ENCODE measurements around the gene SMAD4. TPM values are rescaled to one million over a fixed set of nuclear protein-coding genes. Genes with fewer than 3 reads are reported as not detected.
"Not testable (repeated sequence)": the region's sequence is repeated elsewhere in the genome, so short reads cannot be mapped to it uniquely, and the experiment has no call there.

Gene SMAD4
- total RNA-seq, 1 donor from 2014 or later = 90.8 TPM

GRCh38 chr18:51092967-51093366, 63.0 kb downstream of the SMAD4 start:
- H3K36me3 Mint-ChIP-seq (ENCODE audit: low read depth); H3K4me1 Mint-ChIP-seq; H3K9me3 Mint-ChIP-seq; H3K4me3 Mint-ChIP-seq; H3K27me3 Mint-ChIP-seq; intact Hi-C loops (cut with micrococcal nuclease); H3K27ac Mint-ChIP-seq; DNase-seq: not testable (repeated sequence)

GRCh38 chr18:51097021-51097822, 67.2 kb downstream of the SMAD4 start:
- H3K27ac Mint-ChIP-seq = no peak overlapping the region
- H3K9me3 Mint-ChIP-seq = no peaks in the 10 kb centered on the region
- no peak overlapping the region for H3K4me3 Mint-ChIP-seq
- H3K36me3 Mint-ChIP-seq (ENCODE audit: low read depth) = no peaks in the 10 kb centered on the region
- intact Hi-C loops (cut with micrococcal nuclease) = no loop called here
- no peak for DNase-seq
- peaks cover 2% of the 10 kb centered on the region for H3K27me3 Mint-ChIP-seq
- H3K4me1 Mint-ChIP-seq = no peaks in the 10 kb centered on the region

GRCh38 chr18:51098082-51098481, 68.1 kb downstream of the SMAD4 start:
- Mint-ChIP-seq H3K9me3 (no peaks in the 10 kb centered on the region), H3K36me3 (ENCODE audit: low read depth) (peaks cover 2% of the 10 kb centered on the region), H3K27me3 (peaks cover 2% of the 10 kb centered on the region), H3K4me1 (no peaks in the 10 kb centered on the region), H3K27ac (no peak overlapping the region), H3K4me3 (no peak overlapping the region)
- DNase-seq = no peak
- intact Hi-C loops (cut with micrococcal nuclease) = no loop called here

DNA sequence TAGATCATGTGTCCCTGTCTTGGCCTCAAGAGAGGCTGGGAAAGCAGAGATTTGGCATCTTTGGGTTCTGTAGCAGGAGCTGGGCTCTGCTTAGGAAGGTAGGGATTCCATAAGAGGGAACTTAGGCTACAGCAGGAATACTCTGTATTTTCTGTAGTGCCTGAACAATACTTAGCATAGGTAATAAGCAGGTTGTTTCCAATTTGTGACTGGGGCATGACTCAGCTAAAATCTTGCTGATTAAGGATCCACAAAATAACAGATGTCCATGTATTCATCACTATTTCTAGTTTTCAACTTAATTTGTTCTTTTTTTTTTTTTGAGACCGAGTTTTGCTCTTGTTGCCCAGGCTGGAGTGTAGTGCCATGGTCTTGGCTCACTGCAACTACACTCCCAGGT, 68.5 kb downstream of the SMAD4 start:
- Mint-ChIP-seq H3K27ac (no peak overlapping the region), H3K27me3 (peaks cover 2% of the 10 kb centered on the region)
- intact Hi-C loops (cut with micrococcal nuclease) = no loop called here

DNA sequence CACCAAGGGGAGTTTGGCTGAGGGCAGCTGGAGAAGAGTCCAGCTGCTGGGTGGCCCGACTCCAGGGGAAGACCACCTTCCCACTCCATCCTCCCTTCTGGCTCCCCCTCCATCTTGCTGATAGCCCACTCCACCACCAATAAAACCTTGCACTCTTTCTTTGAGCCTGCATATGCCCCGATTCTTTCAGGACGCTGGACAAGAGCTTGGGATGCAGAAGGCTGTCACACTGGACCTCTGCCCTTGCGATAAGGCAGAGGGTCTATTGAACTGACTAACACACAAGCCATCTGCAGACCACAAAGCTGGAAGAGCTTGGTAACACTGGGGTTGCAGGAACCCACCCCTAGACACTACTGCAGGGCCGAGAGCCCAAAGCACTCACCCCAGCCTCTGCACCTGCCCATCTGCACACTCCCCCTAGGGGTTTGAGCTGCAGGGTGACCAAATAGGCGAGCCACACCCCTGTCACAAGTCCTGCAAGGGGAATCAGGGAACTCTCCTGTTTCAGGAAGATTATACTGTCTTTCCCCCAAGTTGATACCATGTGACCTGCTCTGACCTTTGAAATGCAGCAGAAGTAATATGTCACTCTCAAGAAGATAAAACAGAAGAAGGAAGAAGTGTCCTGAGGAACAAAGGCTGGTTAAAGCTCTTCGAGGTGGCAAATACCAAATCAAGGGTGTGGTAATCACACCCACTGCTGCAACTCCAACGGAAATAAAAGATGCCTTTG, 70.5 kb downstream of the SMAD4 start:
- DNase-seq = no peak
- intact Hi-C loops (cut with micrococcal nuclease) = loop anchor here (10.0 kb wide), 1 partner anchor 434 kb away; no protein-coding TSS in a partner anchor
- Mint-ChIP-seq H3K9me3 (no peaks in the 10 kb centered on the region), H3K4me1 (no peaks in the 10 kb centered on the region), H3K27me3 (no peaks in the 10 kb centered on the region), H3K4me3 (no peak overlapping the region), H3K27ac (no peak overlapping the region), H3K36me3 (ENCODE audit: low read depth) (peaks cover 2% of the 10 kb centered on the region)

More for the DNA sequence above, 68.5 kb downstream of the SMAD4 start:
- Mint-ChIP-seq H3K4me3 (no peak overlapping the region), H3K36me3 (ENCODE audit: low read depth) (peaks cover 2% of the 10 kb centered on the region), H3K4me1 (no peaks in the 10 kb centered on the region), H3K9me3 (no peaks in the 10 kb centered on the region)
- no peak for DNase-seq

DNA sequence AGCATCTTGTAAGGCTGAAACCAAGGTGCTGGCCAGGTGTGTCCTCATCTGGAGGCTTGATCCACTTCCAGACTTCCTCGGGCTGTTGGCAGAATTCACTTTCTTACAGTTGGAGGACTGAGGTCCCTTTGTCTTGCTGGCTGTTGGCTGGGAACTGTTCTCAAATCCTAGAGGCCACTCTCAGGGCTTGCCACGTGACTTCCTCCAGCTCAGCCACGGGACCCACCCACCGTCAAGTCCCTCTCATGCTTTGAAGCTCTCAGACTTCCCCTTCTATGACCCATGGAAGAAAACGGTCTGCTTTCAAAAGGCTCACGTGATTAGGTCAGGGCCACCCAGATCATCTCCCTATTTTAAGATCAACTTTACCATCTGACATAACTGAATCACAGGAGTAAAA, 77.1 kb downstream of the SMAD4 start:
- H3K9me3 Mint-ChIP-seq = no peaks in the 10 kb centered on the region
- intact Hi-C loops (cut with micrococcal nuclease) = loop anchor here (5.0 to 10.0 kb wide), 3 partner anchors 275 to 428 kb away; partner anchors contain the start of gene MRO
- H3K4me1 Mint-ChIP-seq = peaks cover 15% of the 10 kb centered on the region
- DNase-seq = no peak
- H3K27ac Mint-ChIP-seq = peak overlapping the region; percentile 74
- H3K36me3 Mint-ChIP-seq (ENCODE audit: low read depth) = peaks cover 2% of the 10 kb centered on the region
- no peaks in the 10 kb centered on the region for H3K27me3 Mint-ChIP-seq
- no peak overlapping the region for H3K4me3 Mint-ChIP-seq

DNA sequence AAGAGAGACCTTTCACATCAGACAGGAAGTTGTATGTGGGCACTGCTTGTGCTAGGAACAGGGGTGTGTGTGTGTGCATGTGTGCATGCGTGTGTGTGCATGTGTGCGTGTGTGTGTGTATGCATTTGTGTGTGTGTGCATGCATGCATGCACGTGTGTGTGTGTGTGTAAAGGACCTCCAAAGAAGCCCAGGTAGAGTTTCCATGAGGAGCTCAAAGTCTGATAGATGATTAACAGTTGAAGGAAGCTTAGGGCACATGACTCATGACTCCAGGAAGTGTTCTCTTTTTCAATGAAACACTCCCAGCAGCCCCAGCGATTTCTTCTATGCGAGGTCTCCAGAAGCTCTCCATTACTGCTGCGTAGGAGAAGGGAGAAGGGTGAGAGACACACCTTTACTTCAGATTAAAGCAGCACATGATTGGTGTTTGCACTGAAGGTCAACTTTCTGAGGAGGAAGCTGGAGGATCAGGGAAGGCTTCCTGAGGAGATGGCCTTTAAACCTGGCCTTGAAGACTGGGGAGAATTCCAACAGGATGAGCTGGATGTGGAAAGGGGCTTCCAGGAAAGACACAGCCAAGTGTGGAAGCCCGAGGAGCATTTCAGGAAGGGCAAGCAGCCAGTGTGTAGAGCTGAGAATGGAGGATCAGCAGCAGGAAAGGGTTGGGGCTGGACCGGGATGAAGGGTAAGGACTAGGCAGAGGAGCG, 77.7 kb downstream of the SMAD4 start:
- Mint-ChIP-seq H3K27me3 (no peaks in the 10 kb centered on the region), H3K9me3 (no peaks in the 10 kb centered on the region), H3K27ac (peak overlapping the region; percentile 74), H3K4me1 (peaks cover 15% of the 10 kb centered on the region), H3K4me3 (peak overlapping the region; percentile 13), H3K36me3 (ENCODE audit: low read depth) (no peaks in the 10 kb centered on the region)
- no peak for DNase-seq
- intact Hi-C loops (cut with micrococcal nuclease) = loop anchor here (5.0 to 10.0 kb wide), 3 partner anchors 275 to 427 kb away; partner anchors contain the start of gene MRO

- peak overlapping the region; percentile 74 for H3K27ac Mint-ChIP-seq
- no peaks in the 10 kb centered on the region for H3K27me3 Mint-ChIP-seq
- H3K4me3 Mint-ChIP-seq = no peak overlapping the region
- peaks cover 17% of the 10 kb centered on the region for H3K4me1 Mint-ChIP-seq
- peaks cover 3% of the 10 kb centered on the region for H3K9me3 Mint-ChIP-seq
- H3K36me3 Mint-ChIP-seq (ENCODE audit: low read depth) = no peaks in the 10 kb centered on the region
- intact Hi-C loops (cut with micrococcal nuclease) = loop anchor here (5.0 to 10.0 kb wide), 3 partner anchors 274 to 426 kb away; partner anchors contain the start of gene MRO
- no peak for DNase-seq
Measured at GRCh38 chr18:51108330-51108729, 78.3 kb downstream of the SMAD4 start.

GRCh38 chr18:51110073-51110797, 80.2 kb downstream of the SMAD4 start:
- H3K4me3 Mint-ChIP-seq = no peak overlapping the region
- peaks cover 17% of the 10 kb centered on the region for H3K4me1 Mint-ChIP-seq
- peak overlapping the region; percentile 29 for H3K27ac Mint-ChIP-seq
- H3K36me3 Mint-ChIP-seq (ENCODE audit: low read depth) = no peaks in the 10 kb centered on the region
- intact Hi-C loops (cut with micrococcal nuclease) = no loop called here
- DNase-seq = peak; percentile 92
- H3K9me3 Mint-ChIP-seq = peaks cover 4% of the 10 kb centered on the region
- no peaks in the 10 kb centered on the region for H3K27me3 Mint-ChIP-seq

GRCh38 chr18:51111633-51112355, 81.8 kb downstream of the SMAD4 start:
- H3K27me3 Mint-ChIP-seq; H3K27ac Mint-ChIP-seq; H3K4me3 Mint-ChIP-seq; DNase-seq; H3K9me3 Mint-ChIP-seq; intact Hi-C loops (cut with micrococcal nuclease); H3K36me3 Mint-ChIP-seq (ENCODE audit: low read depth): not testable (repeated sequence)
- H3K4me1 Mint-ChIP-seq = peaks cover 17% of the 10 kb centered on the region

- H3K4me3 Mint-ChIP-seq; DNase-seq; H3K27me3 Mint-ChIP-seq; intact Hi-C loops (cut with micrococcal nuclease); H3K4me1 Mint-ChIP-seq; H3K36me3 Mint-ChIP-seq (ENCODE audit: low read depth); H3K27ac Mint-ChIP-seq: not testable (repeated sequence)
- H3K9me3 Mint-ChIP-seq = peaks cover 11% of the 10 kb centered on the region
Measured at GRCh38 chr18:51116996-51117395, 87.0 kb downstream of the SMAD4 start.

DNA sequence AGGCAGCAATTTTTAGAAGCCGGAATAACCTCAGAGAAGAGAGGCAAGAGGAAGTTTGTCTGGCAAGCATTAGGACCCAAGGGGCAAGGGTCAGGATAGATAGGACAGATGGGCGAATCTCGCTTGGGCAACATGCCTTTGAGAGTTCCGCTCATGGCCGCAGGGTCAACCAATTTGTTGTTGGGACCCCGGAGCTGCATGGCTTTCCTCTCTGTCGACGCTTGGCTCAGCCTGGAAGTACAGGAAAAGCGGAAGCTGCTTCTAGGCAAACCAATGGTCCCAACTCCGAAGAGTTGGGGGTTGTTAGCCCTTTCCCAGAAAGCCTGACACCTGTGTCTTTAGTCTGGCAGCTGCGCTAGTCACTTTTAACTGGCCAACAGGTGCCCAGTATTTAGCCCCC, 89.5 kb downstream of the SMAD4 start:
- DNase-seq; H3K4me3 Mint-ChIP-seq; H3K27me3 Mint-ChIP-seq; intact Hi-C loops (cut with micrococcal nuclease); H3K36me3 Mint-ChIP-seq (ENCODE audit: low read depth); H3K9me3 Mint-ChIP-seq; H3K27ac Mint-ChIP-seq; H3K4me1 Mint-ChIP-seq: not testable (repeated sequence)

DNA sequence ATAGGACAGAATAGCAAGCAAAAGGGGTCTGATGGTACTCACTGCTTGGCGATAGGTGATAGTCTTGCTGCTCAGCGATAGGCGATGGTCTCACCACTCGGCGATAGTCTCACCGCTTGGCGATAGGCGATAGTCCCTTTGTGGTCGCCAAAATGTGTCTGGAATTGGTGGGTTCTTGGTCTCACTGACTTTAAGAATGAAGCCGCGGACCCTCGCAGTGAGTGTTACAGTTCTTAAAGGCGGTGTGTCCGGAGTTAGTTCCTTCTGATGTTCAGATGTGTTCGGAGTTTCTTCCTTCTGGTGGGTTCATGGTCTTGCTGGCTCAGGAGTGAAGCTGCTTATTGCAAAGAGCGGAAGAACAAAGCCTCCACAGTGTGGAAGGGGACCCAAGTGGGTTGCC, 90.0 kb downstream of the SMAD4 start:
- H3K36me3 Mint-ChIP-seq (ENCODE audit: low read depth); DNase-seq; H3K27me3 Mint-ChIP-seq; H3K4me1 Mint-ChIP-seq; H3K4me3 Mint-ChIP-seq; H3K27ac Mint-ChIP-seq; H3K9me3 Mint-ChIP-seq; intact Hi-C loops (cut with micrococcal nuclease): not testable (repeated sequence)
